ENCODE results near the gene LYVE1. TPM values are rescaled to one million over a fixed set of nuclear protein-coding genes. Genes with fewer than 3 reads are reported as not detected.

The LYVE1 gene
- total RNA-seq, 1 donor, result not detected

GRCh38 chr11:10543782-10544181 lies 24.7 kb downstream of the LYVE1 start:
- no peak for DNase-seq (ENCODE audit: insufficient read length, low spot score, missing footprints)
- H3K27me3 ChIP-seq (ENCODE audit: insufficient read depth, low read length), result no peaks in the 10 kb centered on the region
- H3K36me3 ChIP-seq (ENCODE audit: insufficient read depth, low read length), result no peaks in the 10 kb centered on the region
- H3K4me3 ChIP-seq (ENCODE audit: insufficient read depth, low read length), result no peak overlapping the region
- H3K9me3 ChIP-seq (ENCODE audit: low read depth, low read length), result no peaks in the 10 kb centered on the region
- no peaks in the 10 kb centered on the region for H4K20me1 ChIP-seq (ENCODE audit: insufficient read depth, low read length)
- no peak overlapping the region for H2AFZ ChIP-seq (ENCODE audit: low read length)
- no peak for TF ChIP-seq CTCF (IDR thresholded peaks at IDR 0.05; ENCODE audit: extremely low read depth, low read depth, low read length)
- no peak overlapping the region for H3K4me2 ChIP-seq (ENCODE audit: insufficient read depth, low read length)
- peaks cover 17% of the 10 kb centered on the region for H3K79me2 ChIP-seq (ENCODE audit: insufficient read depth, low read length)
- H3K27ac ChIP-seq (ENCODE audit: low read depth, low read length), result no peak overlapping the region
- H3K4me1 ChIP-seq (ENCODE audit: insufficient read depth, low read length), result peaks cover 13% of the 10 kb centered on the region

- H3K36me3 ChIP-seq (ENCODE audit: insufficient read depth, low read length), result no peaks in the 10 kb centered on the region
- H4K20me1 ChIP-seq (ENCODE audit: insufficient read depth, low read length), result no peaks in the 10 kb centered on the region
- TF ChIP-seq CTCF (IDR thresholded peaks at IDR 0.05; ENCODE audit: extremely low read depth, low read depth, low read length), result no peak
Observed at GRCh38 chr11:10542776-10543175, 25.7 kb downstream of the LYVE1 start.

GRCh38 chr11:10541561-10541930 lies 26.9 kb downstream of the LYVE1 start:
- peak overlapping the region; percentile 75 for H3K27ac ChIP-seq (ENCODE audit: low read depth, low read length)

More at GRCh38 chr11:10542776-10543175, 25.7 kb downstream of the LYVE1 start:
- H3K4me1 ChIP-seq (ENCODE audit: insufficient read depth, low read length), result peaks cover 23% of the 10 kb centered on the region
- H3K27me3 ChIP-seq (ENCODE audit: insufficient read depth, low read length), result no peaks in the 10 kb centered on the region
- DNase-seq (ENCODE audit: insufficient read length, low spot score, missing footprints), result no peak
- no peak overlapping the region for H2AFZ ChIP-seq (ENCODE audit: low read length)
- H3K9me3 ChIP-seq (ENCODE audit: low read depth, low read length), result no peaks in the 10 kb centered on the region
- peaks cover 27% of the 10 kb centered on the region for H3K79me2 ChIP-seq (ENCODE audit: insufficient read depth, low read length)
- no peak overlapping the region for H3K4me3 ChIP-seq (ENCODE audit: insufficient read depth, low read length)
- H3K4me2 ChIP-seq (ENCODE audit: insufficient read depth, low read length), result no peak overlapping the region
- no peak overlapping the region for H3K27ac ChIP-seq (ENCODE audit: low read depth, low read length)

More at GRCh38 chr11:10541561-10541930, 26.9 kb downstream of the LYVE1 start:
- peaks cover 39% of the 10 kb centered on the region for H3K79me2 ChIP-seq (ENCODE audit: insufficient read depth, low read length)
- no peak for DNase-seq (ENCODE audit: insufficient read length, low spot score, missing footprints)
- H3K36me3 ChIP-seq (ENCODE audit: insufficient read depth, low read length), result no peaks in the 10 kb centered on the region
- no peaks in the 10 kb centered on the region for H4K20me1 ChIP-seq (ENCODE audit: insufficient read depth, low read length)
- peaks cover 32% of the 10 kb centered on the region for H3K4me1 ChIP-seq (ENCODE audit: insufficient read depth, low read length)
- peak overlapping the region; percentile 97 for H3K4me2 ChIP-seq (ENCODE audit: insufficient read depth, low read length)
- H3K9me3 ChIP-seq (ENCODE audit: low read depth, low read length), result no peaks in the 10 kb centered on the region
- H2AFZ ChIP-seq (ENCODE audit: low read length), result peak overlapping the region; percentile 98
- TF ChIP-seq CTCF (IDR thresholded peaks at IDR 0.05; ENCODE audit: extremely low read depth, low read depth, low read length), result no peak
- no peaks in the 10 kb centered on the region for H3K27me3 ChIP-seq (ENCODE audit: insufficient read depth, low read length)
- H3K4me3 ChIP-seq (ENCODE audit: insufficient read depth, low read length), result peak overlapping the region; percentile 78
